GM21786 (cell line): ENCODE results near the gene PKD2L1.
"Not testable (repeated sequence)": the region's sequence is repeated elsewhere in the genome, so short reads cannot be mapped to it uniquely, and the experiment has no call there.

Experiments used
- ATAC-seq: cut with Tn5 transposase; IDR thresholded peaks from one replicate; pipeline ENCODE4 v1.9.1; 2021; ENCODE audit not compliant: unreplicated experiment

Gene PKD2L1

DNA sequence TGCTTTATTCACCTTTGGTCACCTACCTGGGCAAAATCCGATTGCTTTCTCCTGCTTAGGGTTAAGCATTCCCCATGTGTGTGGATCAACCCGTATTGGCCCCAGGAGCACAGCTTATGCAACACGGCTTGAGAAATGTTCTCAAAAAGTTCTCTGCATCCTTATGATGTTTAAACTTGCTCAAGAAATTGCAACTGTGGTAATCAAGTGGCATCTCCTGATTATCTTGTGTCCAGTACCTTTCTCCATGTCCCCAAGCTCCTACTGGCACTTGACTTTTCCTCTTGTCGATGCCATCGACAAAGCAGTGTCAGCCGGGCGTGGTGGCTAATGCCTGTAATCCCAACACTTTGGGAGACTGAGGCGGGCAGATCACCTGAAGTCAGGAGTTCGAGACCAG, 4.7 kb upstream of the PKD2L1 start:
- ATAC-seq = no peak

DNA sequence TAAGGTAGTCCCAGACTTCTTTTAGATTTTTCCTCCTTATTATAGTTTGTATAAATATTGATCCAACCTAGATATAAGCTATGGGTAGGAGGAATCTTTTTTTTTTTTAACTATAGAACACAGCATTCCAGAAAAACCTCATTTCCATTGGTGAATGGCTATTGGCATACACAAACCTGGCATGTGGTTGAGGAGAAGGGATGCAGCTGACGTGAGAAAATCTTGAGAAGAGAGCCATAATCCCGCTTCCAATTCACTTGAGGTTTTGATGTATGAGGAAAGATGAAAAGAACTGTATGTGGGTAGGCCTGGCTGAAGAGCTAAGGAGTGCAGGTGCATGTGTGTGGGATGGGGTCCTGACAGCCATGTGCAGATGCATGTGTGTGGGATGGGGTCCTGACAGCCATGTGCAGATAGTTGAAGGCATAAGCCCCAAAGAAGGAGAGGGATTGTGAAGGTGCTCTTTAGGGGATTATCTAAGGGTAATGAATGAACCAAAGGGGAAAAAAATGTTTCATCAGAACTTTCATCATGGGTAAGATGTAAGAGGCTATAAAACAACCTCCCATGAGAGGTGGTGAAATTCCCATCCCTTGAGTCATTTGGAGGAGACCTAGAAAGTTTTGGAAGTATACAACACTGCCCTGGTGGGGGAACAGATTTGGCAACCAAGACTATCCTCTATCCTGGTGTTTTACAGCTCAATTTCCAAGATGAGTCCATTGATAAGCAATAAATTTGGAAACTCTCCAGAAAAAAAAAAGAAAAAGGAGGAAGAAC, 3.8 kb upstream of the PKD2L1 start:
- ATAC-seq = no peak

DNA sequence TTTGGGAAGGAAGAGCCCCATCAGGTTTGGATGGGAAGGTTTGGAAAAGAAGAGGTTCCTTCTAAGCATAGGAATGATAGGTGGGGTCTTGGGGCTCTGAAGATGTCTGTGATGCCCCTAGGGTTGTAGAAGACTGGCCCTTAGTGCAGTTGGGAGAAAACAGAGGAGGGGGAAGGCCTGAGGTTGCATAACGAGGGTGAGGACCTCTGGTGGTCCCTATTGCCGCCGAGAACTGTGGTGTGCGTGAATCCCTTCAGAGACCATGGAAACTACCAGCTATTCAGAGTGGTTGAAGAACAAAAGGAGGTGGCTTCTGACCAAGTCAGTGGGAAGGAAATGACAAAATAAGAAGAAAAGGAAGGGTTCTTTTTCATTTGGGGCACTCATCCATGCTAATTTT, 3.1 kb upstream of the PKD2L1 start:
- ATAC-seq = no peak

DNA sequence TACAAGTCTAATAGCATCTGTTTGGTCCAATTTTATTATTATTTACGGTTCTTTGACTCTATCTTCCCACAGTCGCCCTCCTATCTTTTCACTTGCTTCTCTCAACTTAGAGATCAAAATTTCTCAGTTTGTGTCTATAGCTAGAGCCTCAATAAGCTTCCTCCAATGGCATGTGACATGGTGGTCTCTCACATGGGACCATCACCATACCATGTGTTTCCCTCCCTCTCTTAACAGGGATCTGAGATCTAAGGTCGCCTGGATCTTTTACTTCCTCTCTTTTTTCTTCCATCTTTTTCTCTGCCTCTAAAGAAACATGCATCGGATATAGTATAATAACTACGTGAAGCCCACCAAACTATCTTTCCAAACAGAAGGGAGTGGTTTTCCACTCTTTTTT, 1.8 kb downstream of the PKD2L1 start:
- no peak for ATAC-seq

DNA sequence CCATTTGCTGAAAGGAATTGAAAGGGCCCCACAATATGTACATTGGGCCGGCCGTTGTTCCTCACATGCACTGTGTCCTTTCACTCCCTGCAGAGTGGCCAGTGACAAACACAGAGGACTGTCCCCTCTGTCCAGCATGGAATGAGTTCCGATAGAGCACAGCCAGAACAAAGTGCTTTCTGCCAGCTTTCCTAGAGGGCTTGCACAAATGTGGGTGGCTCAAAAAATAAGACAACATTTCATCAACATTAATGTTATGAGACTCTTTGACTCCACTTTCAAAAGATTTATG, 2.4 kb downstream of the PKD2L1 start:
- ATAC-seq = no peak

DNA sequence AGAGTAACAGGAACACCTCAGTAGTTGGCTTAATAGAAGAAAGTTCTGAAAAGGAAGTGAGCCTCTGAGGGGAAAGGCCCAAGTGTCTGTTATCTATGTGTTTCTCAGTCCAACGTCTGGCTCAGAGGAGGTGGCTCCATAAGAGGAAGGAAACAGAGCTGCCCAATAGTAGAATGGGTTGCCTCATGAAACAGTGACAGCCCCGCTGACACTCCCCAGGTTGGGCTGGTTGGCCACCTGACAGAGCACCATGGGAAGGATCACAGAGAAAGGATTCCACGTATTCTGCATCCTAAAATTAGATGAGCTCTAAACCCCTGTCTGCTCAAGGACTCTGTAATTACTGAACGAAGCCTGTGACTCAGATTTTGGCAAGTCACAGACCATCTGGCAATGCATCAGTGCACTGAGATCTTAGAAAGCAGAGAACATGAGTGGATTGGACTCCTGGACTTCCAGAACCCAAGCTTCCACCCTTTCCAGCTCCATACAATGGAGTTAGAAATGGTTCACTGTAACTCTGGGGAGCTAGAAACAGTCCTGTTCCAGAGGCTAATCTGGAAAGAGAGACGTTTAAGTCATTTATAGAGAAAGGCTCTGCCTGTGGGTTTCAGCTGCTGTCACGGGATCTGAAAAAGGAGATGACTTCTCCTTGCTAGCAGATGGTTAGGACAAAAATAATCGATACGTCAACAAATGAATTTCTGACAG, 2.9 kb downstream of the PKD2L1 start:
- ATAC-seq = peak; percentile 98

DNA sequence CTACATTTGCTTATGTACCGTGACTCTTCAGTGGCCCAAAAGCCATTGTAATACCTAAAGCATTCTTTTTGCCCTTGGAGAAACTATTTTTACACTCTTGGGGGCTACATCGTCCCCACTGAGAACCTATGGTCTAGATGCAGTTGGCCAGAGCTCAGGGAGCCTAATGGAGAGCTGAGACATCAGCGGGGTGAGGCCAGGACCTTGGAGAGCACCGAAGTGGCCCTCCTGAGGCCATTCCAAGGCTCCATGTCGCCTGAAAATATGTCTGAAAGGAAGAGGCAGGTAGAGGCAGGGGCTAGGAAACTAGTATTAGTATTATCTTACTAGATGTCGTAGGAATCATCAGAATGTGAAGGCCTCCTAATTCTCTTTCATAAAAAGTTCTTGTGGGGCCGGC, 4.9 kb downstream of the PKD2L1 start:
- ATAC-seq = no peak

DNA sequence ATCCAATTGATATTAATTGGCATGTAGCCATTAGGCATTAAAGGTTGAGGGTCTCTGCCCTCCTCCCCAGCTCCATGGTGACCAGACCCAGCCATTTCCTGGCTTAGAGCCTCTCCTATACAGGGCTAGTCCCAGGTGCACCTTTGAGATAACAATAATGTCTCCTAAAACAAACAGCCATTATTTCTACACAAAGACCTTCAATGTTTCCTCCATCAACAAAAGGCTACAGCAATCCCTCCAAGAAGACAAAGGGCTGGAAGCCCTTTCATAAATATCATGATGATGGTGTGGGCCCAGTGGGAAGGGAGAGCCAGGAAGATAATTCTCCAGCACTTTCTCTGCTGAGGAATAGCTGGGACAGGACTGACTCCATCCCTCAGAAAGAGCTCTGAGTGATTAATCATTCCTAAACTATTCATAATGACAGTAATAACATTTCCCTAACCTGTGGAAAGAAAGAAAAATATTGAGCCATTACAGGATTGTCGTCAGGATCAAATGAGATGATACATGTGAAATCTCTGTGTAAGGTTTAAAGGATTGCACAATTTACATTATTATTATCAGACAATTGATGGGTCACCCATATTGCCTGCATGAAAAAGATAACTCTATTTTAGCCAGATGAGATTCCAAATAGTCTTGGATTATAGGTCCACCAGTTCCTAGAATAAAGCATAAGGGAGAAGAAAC, 10.2 kb downstream of the PKD2L1 start:
- ATAC-seq = no peak

DNA sequence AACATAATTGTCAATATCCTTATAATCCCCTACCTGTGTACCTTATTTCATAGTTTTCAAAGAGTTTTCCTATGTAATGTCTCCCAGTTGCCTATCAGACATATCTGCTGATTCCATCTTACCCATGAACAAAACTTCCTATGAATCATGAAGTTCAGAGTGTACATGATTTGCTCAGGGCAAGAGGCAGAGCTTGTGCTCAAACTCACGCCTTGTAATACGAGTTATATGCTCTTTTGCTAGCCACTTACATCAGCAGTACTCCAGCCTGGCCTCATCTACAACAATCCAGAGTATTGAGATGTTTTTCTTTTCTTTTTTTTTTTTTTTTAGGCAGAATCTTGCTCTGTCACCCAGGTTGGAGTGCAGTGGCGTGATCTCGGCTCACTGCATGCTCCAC, 11.8 kb downstream of the PKD2L1 start:
- no peak for ATAC-seq

DNA sequence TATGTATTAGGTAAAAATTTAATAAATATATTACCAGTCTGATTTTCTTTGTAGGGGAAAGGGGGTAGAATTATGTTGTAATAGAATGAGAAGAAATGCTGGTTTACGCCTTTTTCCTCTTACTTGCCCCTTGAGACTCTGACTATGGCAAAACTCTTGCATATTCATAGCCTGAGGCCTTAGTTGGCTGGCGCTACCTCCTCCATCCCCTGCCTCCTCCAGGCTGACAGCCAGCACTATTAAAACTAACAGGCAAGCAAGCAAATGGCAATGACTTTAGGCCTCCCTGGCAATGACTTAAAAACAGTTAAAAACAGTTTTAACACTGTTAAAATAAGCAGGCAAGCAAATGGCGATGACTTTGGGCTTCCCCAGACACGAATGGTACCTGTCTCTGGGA, 14.4 kb downstream of the PKD2L1 start:
- ATAC-seq = no peak

DNA sequence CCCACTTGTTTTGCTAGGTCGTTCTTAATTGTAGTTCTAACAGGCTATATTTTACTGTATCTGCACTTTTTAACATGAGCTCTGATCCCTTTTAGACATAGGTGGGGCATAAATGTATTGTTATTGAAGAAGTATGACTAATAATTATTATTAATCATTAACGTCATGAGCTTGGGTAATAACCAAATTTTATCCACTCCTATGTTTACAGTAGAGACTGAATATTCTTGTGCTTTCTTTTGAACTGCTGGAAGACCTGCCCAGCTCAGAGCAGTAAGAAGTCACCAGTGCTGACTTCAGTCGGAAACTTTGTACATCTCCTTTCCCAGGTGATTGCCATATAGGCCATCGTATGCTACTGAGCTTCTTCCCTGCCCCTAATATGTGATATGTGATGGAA, 18.7 kb downstream of the PKD2L1 start:
- no peak for ATAC-seq

DNA sequence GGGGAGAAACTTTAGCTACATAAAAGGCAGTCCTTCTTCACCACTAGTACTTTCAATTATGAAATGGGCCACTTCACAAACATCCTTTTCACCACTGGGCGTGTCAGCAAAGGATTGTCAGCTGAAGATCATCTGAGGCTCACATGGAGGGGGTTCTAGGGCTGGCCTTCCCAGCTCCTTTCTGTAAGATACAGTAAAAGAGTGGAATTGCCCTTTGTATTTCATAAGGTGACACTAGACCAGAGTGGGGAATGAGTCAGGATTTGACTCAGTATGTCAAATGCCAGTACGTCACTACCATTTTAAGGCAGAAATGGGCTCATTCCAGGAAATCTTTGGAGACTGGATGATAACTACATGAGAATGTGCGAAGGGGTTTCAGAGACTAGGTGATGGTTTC, 22.3 kb downstream of the PKD2L1 start:
- no peak for ATAC-seq

DNA sequence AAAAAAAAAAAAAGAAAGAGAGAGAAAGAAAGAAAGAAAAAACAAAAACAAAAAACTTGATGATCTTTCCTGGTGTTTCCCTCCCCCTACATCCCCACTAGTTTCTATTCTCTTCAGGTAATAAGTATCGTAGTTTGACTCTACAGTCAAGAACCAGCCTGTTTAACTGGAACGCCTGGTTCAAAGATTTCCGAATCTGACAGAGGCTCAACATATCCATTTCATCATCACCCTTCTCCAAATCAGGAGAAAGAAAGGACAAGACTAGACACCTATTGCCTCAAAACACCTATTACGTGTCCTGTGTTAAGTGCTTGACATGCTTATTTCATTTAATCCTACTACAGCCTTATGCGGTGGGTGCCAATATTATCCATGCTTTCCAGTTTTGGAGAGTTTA, 23.2 kb downstream of the PKD2L1 start:
- no peak for ATAC-seq

DNA sequence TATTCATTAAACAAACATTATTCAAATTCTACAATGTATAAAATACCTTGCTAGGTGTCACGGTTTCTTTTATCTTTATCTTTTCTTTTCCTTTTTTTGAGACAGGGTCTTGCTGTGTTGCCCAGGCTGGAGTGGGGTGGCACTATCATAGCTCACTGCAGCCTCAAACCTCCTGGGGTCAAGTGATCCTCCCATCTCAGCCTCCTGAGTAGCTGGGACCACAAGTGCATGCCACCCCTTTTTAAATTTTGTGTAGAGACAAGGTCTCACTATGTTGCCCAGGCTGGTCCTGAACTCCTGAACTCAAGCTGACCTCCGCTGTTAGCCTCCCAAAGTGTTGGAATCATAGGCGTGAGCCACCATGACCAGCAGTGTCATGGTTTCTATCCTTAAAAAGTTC, 25.6 kb downstream of the PKD2L1 start:
- no peak for ATAC-seq

DNA sequence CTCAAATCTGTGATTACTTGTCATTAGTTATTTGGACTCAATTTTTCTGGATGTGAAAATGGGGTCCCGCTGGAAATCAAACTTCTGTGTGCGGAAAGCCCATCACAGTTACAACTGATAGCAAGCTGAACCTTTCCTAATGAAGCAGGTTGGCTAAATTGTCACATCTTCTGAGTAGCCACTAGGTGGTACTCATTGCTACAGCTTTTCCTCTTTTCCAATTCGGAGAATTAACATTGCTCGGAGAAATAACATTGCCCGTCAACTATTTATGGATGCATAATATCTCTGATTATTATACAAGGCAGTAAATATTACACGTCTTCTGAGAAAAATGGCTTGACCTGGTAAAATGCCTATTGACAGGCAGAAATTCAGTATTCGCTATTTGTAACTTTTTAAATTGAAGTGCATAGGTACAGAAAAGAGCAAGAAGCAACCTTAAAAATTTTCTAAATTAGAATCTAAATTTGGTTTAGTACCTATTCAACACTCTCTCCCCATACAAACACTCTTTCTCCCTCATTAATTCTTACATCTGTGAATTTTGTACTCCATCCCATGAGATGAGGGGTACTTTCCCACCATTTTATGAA, 26.2 kb downstream of the PKD2L1 start:
- ATAC-seq = no peak

DNA sequence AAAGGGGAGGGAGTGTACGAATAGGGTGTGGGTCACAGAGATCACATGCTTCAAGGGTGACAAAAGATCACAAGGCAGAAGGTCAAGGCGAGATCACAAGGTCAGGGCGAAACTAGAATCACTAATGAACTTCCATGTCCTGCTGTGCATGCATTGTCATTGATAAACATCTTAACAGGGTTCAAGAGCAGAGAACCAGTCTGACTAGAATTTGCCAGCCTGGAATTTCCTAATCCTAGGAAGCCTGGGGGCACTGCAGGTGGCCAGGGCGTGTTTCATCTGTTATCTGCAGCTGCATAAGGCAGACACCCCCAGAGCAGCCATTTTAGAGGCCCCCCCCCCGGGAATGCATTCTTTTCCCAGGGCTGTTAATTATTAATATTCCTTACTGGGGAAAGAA, 28.9 kb downstream of the PKD2L1 start:
- ATAC-seq = not testable (repeated sequence)

DNA sequence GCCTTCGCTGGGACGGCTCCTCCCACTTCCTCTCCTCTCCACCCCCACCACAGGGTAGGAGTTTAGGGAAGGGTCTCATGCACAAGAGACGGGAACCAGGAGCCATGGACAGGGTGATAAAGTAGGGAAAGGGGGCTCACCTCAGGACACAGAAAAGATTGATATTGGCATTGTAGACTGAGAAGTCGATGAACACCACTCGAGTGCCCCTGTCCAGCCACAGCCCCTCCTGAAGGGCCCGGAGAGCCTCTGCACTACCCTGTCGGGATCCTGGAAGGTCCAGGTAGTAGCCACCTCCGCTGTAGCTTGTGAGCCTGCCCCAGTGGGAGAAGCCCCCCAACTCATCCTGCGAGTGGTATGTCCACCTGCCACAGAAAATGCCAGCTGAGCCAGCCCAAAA, 32.8 kb downstream of the PKD2L1 start:
- ATAC-seq = no peak

DNA sequence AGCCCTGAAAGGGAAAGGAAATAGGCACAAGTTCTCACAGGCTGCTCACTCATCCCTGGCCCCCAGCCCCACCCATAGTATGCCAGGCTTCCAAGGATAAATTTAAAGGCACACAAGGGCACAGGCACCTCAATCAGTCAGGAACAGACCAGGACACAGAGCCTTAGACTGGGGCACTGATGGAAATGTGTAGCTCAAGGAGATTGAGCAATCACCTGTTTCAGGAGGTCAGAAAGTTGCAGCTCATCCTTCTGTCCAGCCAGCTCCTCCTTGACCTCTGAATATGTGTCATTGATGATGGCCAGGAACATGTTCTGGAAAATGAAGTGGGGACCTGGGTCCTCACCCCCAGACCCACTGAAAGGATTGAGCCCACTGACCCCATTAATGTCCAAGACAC, 37.0 kb downstream of the PKD2L1 start:
- ATAC-seq = no peak

DNA sequence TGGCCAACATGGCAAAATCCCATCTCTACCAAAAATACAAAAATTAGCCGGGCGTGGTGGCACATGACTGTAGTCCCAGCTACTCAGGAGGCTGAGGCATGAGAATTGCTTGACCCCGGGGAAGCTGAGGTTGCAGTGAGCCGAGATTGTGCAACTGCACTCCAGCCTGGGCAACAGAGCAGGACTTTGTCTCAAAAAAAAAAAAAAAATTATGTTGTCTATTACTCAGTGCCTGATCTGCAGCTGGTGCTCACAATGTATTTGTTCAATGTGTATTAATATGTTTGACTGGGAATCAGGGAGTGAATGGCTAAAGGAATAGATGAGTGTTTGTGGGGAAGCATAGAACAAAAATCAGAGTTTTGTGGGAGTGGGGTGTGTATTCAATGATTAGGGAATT, 37.7 kb downstream of the PKD2L1 start:
- not testable (repeated sequence) for ATAC-seq

DNA sequence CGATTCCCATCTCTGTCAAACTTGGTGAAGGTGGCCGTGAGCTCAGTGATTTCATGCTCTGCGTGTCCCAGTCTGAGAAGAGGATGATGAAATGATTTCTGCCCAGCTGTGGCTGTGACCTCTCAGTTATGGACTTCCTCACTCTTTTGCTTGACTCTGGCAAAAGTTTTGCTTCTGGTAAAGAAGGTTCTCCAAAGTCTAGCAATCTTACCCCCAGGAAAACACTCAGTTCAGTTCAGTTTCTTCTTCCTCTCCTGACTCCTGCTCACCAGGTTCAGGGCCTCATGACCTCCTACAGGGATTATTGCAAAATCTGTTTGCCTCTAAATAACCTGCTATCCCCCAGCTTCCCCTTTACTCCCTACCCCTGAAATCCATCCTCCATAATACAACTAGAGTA, 38.7 kb downstream of the PKD2L1 start:
- no peak for ATAC-seq

DNA sequence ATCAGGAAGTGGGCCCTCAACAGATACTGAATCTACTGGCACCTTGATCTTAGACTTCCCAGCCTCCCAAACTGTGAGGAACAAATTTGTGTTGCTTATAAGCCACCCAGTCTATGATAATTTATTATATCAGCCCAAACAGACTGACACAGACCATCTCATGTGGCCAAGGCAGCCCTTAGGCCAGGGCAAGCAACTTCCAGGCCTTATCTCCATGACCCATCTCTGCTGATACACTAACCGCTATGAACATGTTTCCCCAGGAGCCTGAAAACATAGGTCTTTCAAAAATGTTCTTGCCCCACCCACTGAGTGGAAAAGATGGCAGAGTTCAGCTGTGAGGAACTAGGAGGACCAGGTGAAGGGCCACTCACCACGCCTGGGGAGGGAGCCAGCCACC, 40.4 kb downstream of the PKD2L1 start:
- no peak for ATAC-seq

DNA sequence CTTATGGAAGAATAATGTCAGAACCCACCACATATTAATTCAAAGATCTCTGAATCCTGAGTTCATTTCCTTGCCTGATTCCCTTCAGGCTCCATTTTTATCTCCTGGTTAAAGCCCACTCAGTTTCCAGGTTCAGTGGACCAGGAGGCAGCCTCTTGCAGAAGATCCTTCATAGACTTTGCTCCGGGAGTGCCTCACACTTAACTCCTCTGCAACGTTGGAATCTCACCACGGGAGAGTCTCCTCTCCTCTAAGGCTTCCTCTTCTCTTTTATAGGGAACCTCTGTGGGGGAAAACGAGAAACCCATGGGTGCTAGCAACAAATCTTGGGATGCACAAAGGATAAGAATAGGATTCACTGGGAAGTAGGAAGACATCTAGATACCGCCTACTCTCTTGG, 41.8 kb downstream of the PKD2L1 start:
- ATAC-seq = no peak
